SU-DHL-6 (cell line): ENCODE data around the gene DFFB.

ENCODE experiments used
- CTCF ChIP-seq: fragments of 200-600 bp; sonication (generic); IDR thresholded peaks from one replicate; pipeline ENCODE4 v1.5.1; 2017; ENCODE audit warnings: antibody characterized with exemption, mild to moderate bottlenecking, low read length, moderate library complexity; ENCODE audit not compliant: insufficient read depth, poor library complexity, severe bottlenecking
- EZH2phosphoT487 ChIP-seq: fragments of 200-600 bp; sonication (generic), shearing (Covaris generic); conservative IDR thresholded peaks from 2 replicates; pipeline ENCODE4 v1.6.1; 2018; ENCODE audit warnings: mild to moderate bottlenecking, antibody characterized with exemption, low read length, moderate library complexity, mixed read lengths

GRCh38 chr1:3894626-3895278 is 37.5 kb downstream of the DFFB start:
- TF ChIP-seq CTCF (no peak), EZH2phosphoT487 (no peak)
